Measurements from ENCODE around the gene SIAH1. TPM values are rescaled to one million over a fixed set of nuclear protein-coding genes. Genes with fewer than 3 reads are reported as not detected.
"Not testable (repeated sequence)": the region's sequence is repeated elsewhere in the genome, so short reads cannot be mapped to it uniquely, and the experiment has no call there.

SIAH1 gene
- total RNA-seq, 4 donors from 2014 or later, result 26.1 to 44.3 (median 40.1) TPM

DNA sequence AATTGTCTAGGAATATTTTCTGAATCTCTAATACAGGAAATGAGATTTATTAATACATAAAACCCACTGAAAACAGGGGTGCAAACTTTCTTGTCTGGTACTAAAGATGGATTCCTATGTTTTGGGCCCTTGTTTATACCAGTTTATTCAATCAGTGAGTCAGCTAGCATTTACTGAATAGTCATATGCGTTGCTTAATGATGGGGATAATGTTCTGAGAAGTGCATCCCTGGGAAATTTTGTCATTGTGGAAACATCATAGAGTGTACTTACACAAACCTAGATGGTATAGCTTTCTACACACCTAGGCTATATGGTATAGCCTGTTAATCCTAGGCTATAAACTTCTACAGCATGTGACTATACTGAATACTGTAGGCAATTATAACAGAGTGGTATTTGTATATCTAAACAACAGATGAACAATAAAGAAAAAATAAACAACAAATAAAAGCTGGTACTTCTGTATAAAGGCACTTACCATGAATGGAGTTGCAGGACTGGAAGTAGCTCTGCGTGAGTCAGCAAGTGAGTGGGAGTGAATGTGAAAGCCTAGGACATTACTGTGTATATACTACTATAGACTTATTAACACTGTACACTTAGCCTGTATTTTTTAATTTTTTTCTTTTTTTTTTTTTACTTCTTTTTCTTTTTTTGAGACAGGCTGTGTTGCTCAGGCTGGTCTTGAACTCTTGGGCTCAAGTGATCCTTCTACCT is 63.7 kb downstream of the SIAH1 start:
- H3K9me3 ChIP-seq, result no peaks in the 10 kb centered on the region
- peaks cover 0 to 7% (median 0%) of the 10 kb centered on the region in 3 donors for H3K36me3 ChIP-seq
- no peak overlapping the region for H3K27ac ChIP-seq
- DNase-seq (ENCODE audit: low spot score in 2 of 2), result no peak
- WGBS, 2 donors, result 59 to 68% methylated on average over 2 of the region's 2 CpGs
- no peaks in the 10 kb centered on the region for H3K27me3 ChIP-seq
- no peak for TF ChIP-seq POLR2A (IDR thresholded peaks at IDR 0.05)
- H3K4me3 ChIP-seq, result no peak overlapping the region
- peaks cover 0 to 21% (median 7%) of the 10 kb centered on the region in 4 donors for H3K4me1 ChIP-seq

DNA sequence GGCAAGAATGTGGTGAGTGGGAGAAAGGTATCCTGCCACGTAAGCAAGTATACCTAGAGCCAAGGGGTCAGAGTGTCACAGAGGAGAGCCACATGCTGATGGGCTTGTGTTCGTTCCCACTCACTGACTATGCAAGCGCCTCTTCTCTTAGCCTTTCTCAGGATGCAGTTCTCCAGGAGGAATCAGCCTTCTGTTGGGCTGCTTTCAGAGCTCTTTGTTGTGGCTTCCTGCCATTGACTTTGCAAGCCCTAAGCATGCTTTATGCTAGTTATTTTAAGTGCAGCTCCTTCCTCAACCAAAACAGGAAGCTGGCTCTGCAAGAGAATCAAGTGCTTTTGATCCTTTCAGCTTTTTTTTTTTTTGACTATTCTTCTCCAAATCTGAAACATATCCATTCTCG is 66.6 kb downstream of the SIAH1 start:
- H3K27me3 ChIP-seq, result no peaks in the 10 kb centered on the region
- no peak overlapping the region for H3K4me3 ChIP-seq
- peaks cover 0 to 23% (median 0%) of the 10 kb centered on the region in 3 donors for H3K36me3 ChIP-seq
- peaks cover 0 to 4% (median 0%) of the 10 kb centered on the region in 4 donors for H3K9me3 ChIP-seq
- TF ChIP-seq, protein P1, sequence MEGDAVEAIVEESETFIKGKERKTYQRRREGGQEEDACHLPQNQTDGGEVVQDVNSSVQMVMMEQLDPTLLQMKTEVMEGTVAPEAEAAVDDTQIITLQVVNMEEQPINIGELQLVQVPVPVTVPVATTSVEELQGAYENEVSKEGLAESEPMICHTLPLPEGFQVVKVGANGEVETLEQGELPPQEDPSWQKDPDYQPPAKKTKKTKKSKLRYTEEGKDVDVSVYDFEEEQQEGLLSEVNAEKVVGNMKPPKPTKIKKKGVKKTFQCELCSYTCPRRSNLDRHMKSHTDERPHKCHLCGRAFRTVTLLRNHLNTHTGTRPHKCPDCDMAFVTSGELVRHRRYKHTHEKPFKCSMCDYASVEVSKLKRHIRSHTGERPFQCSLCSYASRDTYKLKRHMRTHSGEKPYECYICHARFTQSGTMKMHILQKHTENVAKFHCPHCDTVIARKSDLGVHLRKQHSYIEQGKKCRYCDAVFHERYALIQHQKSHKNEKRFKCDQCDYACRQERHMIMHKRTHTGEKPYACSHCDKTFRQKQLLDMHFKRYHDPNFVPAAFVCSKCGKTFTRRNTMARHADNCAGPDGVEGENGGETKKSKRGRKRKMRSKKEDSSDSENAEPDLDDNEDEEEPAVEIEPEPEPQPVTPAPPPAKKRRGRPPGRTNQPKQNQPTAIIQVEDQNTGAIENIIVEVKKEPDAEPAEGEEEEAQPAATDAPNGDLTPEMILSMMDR (IDR thresholded peaks at IDR 0.05), result no peak
- TF ChIP-seq EP300 (IDR thresholded peaks at IDR 0.05), result peak in 1 of 2 donors; percentile 49
- WGBS, 2 donors, result 49 to 56% methylated on average over 4 of the region's 4 CpGs
- peak overlapping the region in 1 of 4 donors; percentile 44 for H3K27ac ChIP-seq
- DNase-seq (ENCODE audit: low spot score in 2 of 2), result no peak
- peaks cover 0 to 21% (median 7%) of the 10 kb centered on the region in 4 donors for H3K4me1 ChIP-seq

DNA sequence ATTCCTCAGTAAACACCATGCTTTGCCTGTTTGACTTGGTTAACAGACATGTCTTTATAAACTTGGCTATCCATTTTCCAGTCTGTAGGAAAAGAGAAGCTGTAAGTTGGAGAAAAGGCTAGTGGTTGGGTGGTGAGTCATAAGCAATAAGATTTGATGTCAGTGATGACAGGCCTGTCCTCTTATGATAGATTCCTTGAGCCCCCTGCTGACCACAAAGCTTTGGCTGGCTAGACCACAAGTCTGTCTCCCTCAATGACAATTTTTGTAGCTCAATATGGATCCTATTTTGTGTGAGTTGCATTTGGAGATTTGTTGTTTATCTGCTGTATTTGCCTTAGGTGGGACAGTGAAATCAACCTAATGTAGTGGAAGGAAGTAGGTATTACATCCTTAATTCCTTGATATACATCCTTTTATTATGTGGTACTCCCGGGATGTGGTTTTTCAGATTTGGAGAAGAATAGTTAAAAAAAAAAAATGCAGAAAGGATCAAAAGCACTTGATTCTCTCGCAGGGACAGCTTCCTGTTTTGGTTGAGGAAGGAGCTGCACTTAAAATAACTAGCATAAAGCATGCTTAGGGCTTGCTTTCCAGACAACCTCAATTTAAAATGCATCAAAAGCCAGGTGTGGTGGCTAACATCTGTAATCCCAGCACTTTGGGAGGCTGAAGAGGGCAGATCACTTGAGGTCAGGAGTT is 67.4 kb downstream of the SIAH1 start:
- Histone ChIP-seq H3K27ac (peak overlapping the region in 1 of 4 donors; percentile 44), H3K4me3 (no peak overlapping the region), H3K36me3 (peaks cover 0 to 31% (median 0%) of the 10 kb centered on the region in 3 donors), H3K9me3 (peaks cover 0 to 9% (median 0%) of the 10 kb centered on the region in 4 donors), H3K4me1 (peaks cover 0 to 21% (median 7%) of the 10 kb centered on the region in 4 donors), H3K27me3 (no peaks in the 10 kb centered on the region)
- 70 to 73% methylated on average over 2 of the region's 2 CpGs for WGBS, 2 donors
- TF ChIP-seq EP300 (IDR thresholded peaks at IDR 0.05), result no peak
- no peak for TF ChIP-seq POLR2A (IDR thresholded peaks at IDR 0.05)
- TF ChIP-seq, protein P1 (IDR thresholded peaks at IDR 0.05), result no peak
- no peak for DNase-seq (ENCODE audit: low spot score in 2 of 2)

DNA sequence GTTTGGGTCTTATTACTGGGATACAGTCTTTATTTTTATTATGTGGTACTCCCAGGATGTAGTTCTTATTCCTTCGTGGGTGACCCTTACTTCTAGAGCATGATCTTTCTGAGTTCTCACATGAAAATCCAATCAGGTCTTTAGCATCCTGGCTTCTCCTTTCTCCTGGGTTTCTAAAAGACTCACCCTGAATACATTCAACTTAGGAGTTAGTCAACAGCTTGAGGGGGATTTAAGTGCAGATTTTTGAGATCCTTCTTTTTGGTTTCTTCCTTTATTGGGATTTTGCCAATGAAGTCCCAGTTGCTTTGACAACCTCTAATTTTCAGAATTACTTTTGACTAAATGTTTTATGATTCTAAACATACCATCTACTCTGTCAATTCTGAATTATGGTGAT is 68.2 kb downstream of the SIAH1 start:
- no peak for DNase-seq (ENCODE audit: low spot score in 2 of 2)
- TF ChIP-seq POLR2A (IDR thresholded peaks at IDR 0.05) (no peak), EP300 (IDR thresholded peaks at IDR 0.05) (no peak)
- TF ChIP-seq, protein P1 (IDR thresholded peaks at IDR 0.05), result no peak
- Histone ChIP-seq H3K36me3 (peaks cover 0 to 39% (median 0%) of the 10 kb centered on the region in 3 donors), H3K27ac (no peak overlapping the region), H3K9me3 (peaks cover 0 to 11% (median 0%) of the 10 kb centered on the region in 4 donors), H3K4me3 (no peak overlapping the region), H3K4me1 (peaks cover 0 to 21% (median 7%) of the 10 kb centered on the region in 4 donors), H3K27me3 (no peaks in the 10 kb centered on the region)
- 66 to 71% methylated on average over 1 of the region's 1 CpG for WGBS, 2 donors

DNA sequence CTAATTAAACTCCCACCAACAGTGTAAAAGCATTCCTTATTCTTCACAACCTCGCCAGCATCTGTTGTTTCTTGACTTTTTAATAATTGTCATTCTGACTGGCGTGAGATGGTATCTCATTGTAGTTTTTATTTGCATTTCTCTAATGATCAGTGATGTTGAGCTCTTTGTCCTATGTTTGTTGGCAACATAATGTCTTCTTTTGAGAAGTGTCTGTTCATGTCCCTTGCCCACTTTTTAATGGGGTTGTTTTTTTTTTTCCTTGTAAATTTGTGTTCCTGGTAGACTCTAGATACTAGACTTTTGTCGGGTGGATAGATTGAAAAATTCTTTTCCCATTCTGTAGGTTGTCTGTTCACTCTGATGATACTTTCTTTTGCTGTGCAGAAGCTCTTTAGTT is 71.3 kb downstream of the SIAH1 start:
- not testable (repeated sequence) for DNase-seq (ENCODE audit: low spot score in 2 of 2); H3K4me3 ChIP-seq; H3K27ac ChIP-seq; H3K27me3 ChIP-seq
- peaks cover 0 to 70% (median 0%) of the 10 kb centered on the region in 3 donors for H3K36me3 ChIP-seq
- peaks cover 0 to 42% (median 2%) of the 10 kb centered on the region in 4 donors for H3K9me3 ChIP-seq
- peaks cover 0 to 15% (median 5%) of the 10 kb centered on the region in 4 donors for H3K4me1 ChIP-seq
- WGBS, 2 donors, result 98 to 99% methylated on average over 3 of the region's 3 CpGs
